ENCODE data around the gene FAM193A.

Gene FAM193A

DNA sequence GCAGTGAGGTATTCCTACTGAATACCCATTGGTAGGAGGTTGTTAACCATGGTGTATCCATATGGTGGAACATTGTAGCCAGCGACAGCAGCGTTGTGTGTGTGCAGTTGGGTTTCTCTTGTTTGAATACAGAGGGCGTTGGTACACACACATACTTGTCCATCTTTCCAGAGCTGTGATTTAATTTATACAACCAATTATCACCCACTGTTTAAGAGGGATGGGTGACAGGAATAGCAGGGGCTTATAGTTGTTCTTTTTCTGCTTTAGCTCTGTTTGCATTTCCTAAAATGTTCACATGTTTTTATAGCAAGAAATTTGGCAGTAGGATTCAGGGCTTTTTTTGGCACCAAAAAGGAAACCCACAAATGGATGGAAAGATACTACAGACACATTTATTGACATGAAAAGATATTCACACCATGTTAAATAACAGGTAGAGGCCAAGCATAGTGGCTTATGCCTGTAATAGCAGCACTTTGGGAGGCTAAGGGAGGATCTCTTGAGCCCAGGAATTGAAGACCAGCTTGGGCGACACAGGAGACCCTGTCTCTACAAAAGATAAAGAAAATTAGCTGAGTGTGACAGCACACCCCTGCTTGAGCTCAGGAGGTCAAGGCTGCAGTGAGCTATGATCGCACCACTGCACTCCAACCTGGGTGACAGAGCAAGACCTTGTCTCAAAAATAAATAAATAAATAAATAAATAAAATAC is 159.1 kb downstream of the FAM193A start:
- Histone ChIP-seq H3K9me3 (no peaks in the 10 kb centered on the region), H3K27me3 (ENCODE audit: low read depth) (no peaks in the 10 kb centered on the region), H3K36me3 (replicated peaks) (peaks cover 91% of the 10 kb centered on the region), H3K4me1 (no peaks in the 10 kb centered on the region), H3K4me3 (no peak overlapping the region)
- DNase-seq (ENCODE audit: low spot score in 2 of 2): no peak
- in situ Hi-C loops (cut with MboI; ENCODE audit: low sequenced_read_pairs): no loop called here

DNA sequence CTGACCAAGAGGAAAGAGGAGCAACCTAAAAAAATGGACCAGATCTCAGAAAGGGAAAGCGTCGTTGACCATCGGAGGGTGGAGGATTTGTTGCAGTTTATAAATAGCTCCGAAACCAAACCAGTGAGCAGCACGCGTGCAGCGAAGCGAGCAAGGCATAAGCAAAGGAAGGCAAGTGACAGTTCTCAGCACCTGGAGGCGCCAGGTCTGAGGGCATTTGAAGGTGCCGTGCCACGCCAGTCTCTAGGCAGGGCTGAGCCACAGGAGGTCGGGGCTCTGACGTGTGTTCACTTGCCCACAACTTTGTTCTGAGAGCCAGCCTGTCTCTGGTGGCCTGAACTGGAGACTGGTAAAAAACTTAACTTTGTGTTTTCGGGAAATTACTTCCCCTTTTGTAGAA is 160.0 kb downstream of the FAM193A start:
- H3K9me3 ChIP-seq: no peaks in the 10 kb centered on the region
- H3K4me3 ChIP-seq: no peak overlapping the region
- peaks cover 85% of the 10 kb centered on the region for H3K36me3 ChIP-seq (replicated peaks)
- in situ Hi-C loops (cut with MboI; ENCODE audit: low sequenced_read_pairs): no loop called here
- no peaks in the 10 kb centered on the region for H3K4me1 ChIP-seq
- no peaks in the 10 kb centered on the region for H3K27me3 ChIP-seq (ENCODE audit: low read depth)
- DNase-seq (ENCODE audit: low spot score in 2 of 2): no peak

DNA sequence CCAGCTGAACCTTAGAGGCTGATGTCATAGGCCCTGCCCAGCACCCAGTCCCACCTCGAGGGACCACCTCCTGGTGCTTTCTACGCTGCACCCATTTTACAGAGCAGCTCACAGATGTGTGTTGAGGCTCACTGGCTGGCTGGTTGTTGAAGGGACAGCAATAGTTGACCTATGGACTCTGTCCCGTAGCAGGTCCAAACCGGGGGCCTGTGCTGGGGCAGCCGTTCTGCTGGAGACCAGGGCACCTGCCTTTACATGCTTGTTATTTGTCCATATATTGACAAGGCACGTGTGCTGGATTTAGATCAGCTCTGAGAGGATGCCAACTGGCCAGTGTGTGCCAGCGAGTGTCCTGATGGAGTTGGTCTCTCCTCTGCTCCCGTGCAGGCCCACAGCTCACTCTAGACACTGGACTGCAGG is 161.6 kb downstream of the FAM193A start:
- DNase-seq (ENCODE audit: low spot score in 2 of 2): no peak
- Histone ChIP-seq H3K4me3 (no peak overlapping the region), H3K4me1 (no peaks in the 10 kb centered on the region), H3K36me3 (replicated peaks) (peaks cover 87% of the 10 kb centered on the region), H3K27me3 (ENCODE audit: low read depth) (no peaks in the 10 kb centered on the region), H3K9me3 (no peaks in the 10 kb centered on the region)
- in situ Hi-C loops (cut with MboI; ENCODE audit: low sequenced_read_pairs): no loop called here

DNA sequence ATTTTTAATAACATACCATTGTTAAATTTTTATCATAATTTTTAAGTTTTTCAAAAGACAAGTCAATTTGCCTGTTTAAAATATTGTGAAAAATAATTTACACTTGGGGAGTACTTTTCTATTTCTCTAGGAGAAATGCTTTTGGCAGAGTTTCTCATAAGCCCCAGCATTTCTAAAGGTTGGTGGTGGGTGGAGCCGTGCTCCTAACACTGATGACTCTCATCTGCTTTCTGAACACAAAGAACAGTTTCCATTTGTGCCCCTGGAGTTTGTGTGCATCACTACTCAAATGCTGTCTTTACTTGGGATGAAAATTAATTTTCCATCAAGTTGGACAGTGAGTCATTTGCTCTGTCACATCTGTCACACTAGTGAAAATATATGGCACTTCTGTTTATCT is 162.1 kb downstream of the FAM193A start:
- Histone ChIP-seq H3K36me3 (replicated peaks) (peaks cover 90% of the 10 kb centered on the region), H3K4me3 (no peak overlapping the region), H3K9me3 (no peaks in the 10 kb centered on the region), H3K4me1 (no peaks in the 10 kb centered on the region), H3K27me3 (ENCODE audit: low read depth) (no peaks in the 10 kb centered on the region)
- no peak for DNase-seq (ENCODE audit: low spot score in 2 of 2)
- in situ Hi-C loops (cut with MboI; ENCODE audit: low sequenced_read_pairs): no loop called here

DNA sequence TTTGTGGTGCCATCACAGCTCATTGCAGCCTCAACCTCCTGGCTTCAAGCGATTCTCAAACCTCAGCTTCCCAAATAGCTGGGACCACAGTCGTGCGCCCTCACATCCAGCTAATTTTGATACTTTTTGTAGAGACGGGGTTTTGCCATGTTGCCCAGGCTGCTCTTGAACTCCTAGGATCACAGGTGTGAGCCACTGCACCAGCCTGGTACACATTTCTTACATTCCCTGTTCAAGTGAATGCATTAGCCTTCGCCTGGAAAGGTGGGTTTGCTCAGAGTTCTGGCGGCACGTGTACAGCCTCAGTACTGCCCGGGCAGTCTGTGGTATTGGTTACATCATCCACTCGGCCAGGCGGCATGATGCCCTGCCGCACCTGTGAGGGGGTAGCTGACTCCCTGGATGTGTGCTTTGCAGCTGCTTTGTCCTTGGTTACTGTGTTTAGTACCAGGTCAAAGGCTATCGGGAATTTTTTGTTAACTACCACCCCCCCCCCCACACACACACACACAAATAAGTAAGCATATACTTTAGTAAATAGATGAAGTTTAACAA is 162.6 kb downstream of the FAM193A start:
- in situ Hi-C loops (cut with MboI; ENCODE audit: low sequenced_read_pairs): no loop called here
- Histone ChIP-seq H3K27me3 (ENCODE audit: low read depth) (no peaks in the 10 kb centered on the region), H3K4me1 (no peaks in the 10 kb centered on the region), H3K36me3 (replicated peaks) (peaks cover 88% of the 10 kb centered on the region), H3K9me3 (no peaks in the 10 kb centered on the region), H3K4me3 (no peak overlapping the region)
- DNase-seq (ENCODE audit: low spot score in 2 of 2): no peak

DNA sequence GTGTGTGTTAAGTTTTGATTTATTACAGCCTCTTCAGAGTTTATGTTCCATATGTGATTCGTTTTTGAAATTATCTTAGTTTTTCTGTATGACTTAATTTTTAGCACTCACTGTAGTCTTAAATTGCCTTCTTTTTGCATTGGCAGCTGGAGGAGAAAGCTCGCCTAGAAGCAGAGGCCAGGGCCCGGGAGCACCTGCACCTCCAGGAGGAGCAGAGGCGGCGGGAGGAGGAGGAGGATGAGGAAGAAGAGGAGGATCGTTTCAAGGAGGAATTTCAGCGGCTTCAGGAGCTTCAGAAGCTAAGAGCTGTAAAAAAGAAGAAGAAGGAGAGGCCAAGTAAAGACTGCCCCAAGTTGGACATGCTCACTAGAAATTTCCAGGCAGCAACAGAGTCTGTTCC is 163.1 kb downstream of the FAM193A start:
- H3K36me3 ChIP-seq (replicated peaks): peaks cover 84% of the 10 kb centered on the region

DNA sequence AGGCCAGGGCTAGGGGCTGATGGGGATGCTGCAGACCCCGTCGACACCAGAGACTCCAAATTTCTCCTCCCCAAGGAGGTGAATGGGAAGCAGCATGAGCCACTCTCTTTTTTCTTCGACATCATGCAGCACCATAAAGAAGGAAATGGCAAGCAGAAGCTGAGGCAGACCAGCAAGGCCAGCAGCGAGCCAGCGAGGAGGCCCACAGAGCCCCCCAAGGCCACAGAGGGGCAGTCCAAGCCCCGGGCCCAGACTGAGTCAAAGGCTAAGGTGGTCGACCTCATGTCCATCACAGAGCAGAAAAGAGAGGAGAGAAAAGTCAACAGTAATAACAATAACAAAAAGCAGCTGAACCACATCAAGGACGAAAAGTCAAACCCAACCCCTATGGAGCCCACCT is 163.6 kb downstream of the FAM193A start:
- H3K4me1 ChIP-seq: no peaks in the 10 kb centered on the region
- in situ Hi-C loops (cut with MboI; ENCODE audit: low sequenced_read_pairs): no loop called here
- peaks cover 80% of the 10 kb centered on the region for H3K36me3 ChIP-seq (replicated peaks)
- no peaks in the 10 kb centered on the region for H3K9me3 ChIP-seq
- no peak for DNase-seq (ENCODE audit: low spot score in 2 of 2)
- H3K27me3 ChIP-seq (ENCODE audit: low read depth): no peaks in the 10 kb centered on the region
- H3K4me3 ChIP-seq: no peak overlapping the region

More for the DNA sequence above, 163.1 kb downstream of the FAM193A start:
- no peak for DNase-seq (ENCODE audit: low spot score in 2 of 2)
- Histone ChIP-seq H3K9me3 (no peaks in the 10 kb centered on the region), H3K4me3 (no peak overlapping the region), H3K4me1 (no peaks in the 10 kb centered on the region), H3K27me3 (ENCODE audit: low read depth) (no peaks in the 10 kb centered on the region)
- in situ Hi-C loops (cut with MboI; ENCODE audit: low sequenced_read_pairs): no loop called here

DNA sequence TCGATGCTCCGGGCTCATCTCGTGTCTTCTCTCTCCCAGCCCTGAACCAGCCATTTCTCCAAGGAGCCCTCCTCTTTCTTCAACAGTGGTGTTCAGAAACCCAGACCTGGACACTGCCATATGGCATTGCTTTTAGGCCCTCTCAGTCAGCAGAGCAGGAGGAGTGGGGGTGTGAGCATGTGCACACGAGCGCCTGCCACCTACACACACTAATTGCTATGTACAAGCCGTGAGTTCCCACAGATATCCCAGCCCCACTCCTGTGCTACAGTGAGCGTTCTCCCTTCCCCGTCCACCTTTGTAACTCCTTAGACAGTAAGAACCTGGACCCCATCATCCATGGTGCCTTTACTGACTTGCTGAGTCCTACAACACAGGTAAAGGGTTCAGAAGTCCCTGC is 165.9 kb downstream of the FAM193A start:
- peaks cover 64% of the 10 kb centered on the region for H3K36me3 ChIP-seq (replicated peaks)
- in situ Hi-C loops (cut with MboI; ENCODE audit: low sequenced_read_pairs): no loop called here
- no peaks in the 10 kb centered on the region for H3K27me3 ChIP-seq (ENCODE audit: low read depth)
- H3K9me3 ChIP-seq: no peaks in the 10 kb centered on the region
- no peak for DNase-seq (ENCODE audit: low spot score in 2 of 2)
- no peak overlapping the region for H3K4me3 ChIP-seq
- no peaks in the 10 kb centered on the region for H3K4me1 ChIP-seq

DNA sequence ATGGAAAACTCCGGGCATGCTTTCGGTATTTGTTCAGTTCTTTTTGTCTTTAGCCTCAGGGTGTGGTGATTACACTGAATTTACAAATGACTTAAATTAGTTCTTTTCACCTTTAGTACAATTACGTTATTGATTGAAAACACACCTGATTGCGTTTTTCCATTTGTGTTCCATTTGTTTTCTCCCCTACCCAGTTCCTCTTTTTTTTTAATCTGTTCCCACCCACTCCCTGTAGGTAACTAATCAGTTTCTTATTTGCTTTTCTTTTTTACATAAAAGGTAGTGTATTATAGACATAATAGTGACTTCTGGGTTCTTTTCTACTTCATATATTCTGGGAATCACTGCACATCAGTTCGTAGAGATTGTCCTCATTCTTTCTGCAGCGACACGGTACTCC is 166.3 kb downstream of the FAM193A start:
- in situ Hi-C loops (cut with MboI; ENCODE audit: low sequenced_read_pairs): no loop called here
- Histone ChIP-seq H3K9me3 (no peaks in the 10 kb centered on the region), H3K36me3 (replicated peaks) (peaks cover 61% of the 10 kb centered on the region), H3K27me3 (ENCODE audit: low read depth) (no peaks in the 10 kb centered on the region), H3K4me3 (no peak overlapping the region), H3K4me1 (no peaks in the 10 kb centered on the region)
- no peak for DNase-seq (ENCODE audit: low spot score in 2 of 2)

DNA sequence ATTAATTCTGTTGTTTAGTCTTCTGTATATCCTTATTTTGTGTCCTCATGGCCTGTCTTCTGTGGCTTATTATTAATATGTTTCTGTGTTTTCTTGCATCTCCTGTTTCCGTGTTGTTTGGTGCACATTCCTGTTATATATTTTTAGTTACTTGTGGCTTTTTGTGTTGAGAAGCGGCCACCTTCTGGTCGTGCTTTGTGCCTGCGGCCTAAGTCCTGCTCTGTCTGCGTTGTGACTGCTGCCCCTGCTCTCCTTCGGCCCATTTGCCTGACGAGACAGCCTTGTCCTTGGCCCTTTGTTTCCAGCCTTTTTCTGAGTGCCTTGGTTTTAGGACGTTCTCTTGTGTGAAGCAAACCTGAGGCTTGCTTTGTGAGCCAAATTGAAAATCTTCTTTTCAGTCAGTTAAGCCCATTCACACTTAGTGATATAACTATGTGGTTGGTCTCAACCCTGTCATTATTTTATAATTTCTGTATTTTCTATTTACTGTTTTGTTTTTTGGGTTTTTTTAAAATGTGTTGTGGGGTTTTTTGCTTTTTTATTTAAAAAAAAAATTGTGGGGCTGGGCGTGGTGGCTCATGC is 175.9 kb downstream of the FAM193A start:
- Histone ChIP-seq H3K27me3 (ENCODE audit: low read depth) (no peaks in the 10 kb centered on the region), H3K9me3 (no peaks in the 10 kb centered on the region), H3K4me3 (no peak overlapping the region), H3K36me3 (replicated peaks) (peaks cover 33% of the 10 kb centered on the region), H3K4me1 (peaks cover 5% of the 10 kb centered on the region)
- in situ Hi-C loops (cut with MboI; ENCODE audit: low sequenced_read_pairs): no loop called here
- peak; percentile 12 to 50 for DNase-seq (ENCODE audit: low spot score in 2 of 2)

DNA sequence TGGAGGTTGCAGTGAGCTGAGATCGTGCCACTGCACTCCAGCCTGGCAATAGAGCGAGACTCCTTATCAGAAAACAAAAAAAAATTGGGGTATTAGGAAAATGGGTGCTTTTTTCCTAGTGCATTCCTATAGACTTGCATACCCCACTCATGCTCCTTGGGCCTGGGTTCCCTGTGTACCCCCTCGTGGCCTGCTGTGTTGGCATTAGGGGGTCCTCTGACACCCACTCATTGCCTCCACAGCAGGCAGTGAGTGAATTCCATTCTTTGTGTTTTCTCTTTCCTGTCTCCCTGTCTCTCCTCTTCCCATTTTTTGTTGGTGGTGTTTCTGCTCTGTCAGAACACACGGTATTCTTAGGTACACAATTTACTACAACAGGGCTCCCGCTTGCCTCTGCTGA is 176.9 kb downstream of the FAM193A start:
- Histone ChIP-seq H3K36me3 (replicated peaks) (peaks cover 36% of the 10 kb centered on the region), H3K4me1 (peaks cover 5% of the 10 kb centered on the region), H3K9me3 (no peaks in the 10 kb centered on the region), H3K27me3 (ENCODE audit: low read depth) (no peaks in the 10 kb centered on the region), H3K4me3 (no peak overlapping the region)
- no peak for DNase-seq (ENCODE audit: low spot score in 2 of 2)
- in situ Hi-C loops (cut with MboI; ENCODE audit: low sequenced_read_pairs): no loop called here

DNA sequence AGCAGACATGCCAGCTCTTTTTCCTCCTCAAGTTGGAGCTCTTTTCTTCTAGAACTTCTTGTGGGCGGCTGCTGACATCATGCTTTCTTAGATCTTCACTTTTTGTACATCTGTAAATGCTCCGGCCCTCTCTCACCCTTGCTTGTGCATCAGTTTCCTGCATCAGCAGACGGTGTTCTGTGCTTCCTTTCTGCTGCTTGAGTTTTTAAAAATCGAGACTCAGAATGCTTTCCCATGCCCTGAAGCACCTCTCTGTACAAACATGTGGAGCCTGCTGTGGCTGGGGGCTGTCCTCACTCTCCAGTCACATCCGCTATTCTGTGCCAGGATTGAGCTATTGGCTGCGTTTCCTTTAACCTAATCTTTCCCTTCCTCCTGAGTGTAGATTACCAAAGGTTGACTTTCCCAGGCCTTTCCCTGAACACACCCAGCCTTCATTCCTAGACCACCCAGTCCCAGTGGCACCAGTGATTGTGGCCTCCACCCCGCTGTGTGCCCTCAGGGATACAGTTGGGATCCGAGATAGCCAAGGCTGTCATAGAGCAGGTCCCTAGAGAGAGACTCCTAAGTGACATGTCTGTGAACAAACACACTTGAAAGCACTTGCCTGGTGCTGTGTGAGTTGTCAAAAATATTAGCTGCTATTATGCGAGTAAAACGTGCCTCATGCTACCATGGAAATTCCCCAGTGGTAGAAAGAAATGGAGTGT is 177.8 kb downstream of the FAM193A start:
- DNase-seq (ENCODE audit: low spot score in 2 of 2): no peak
- no peaks in the 10 kb centered on the region for H3K27me3 ChIP-seq (ENCODE audit: low read depth)
- peaks cover 5% of the 10 kb centered on the region for H3K4me1 ChIP-seq
- peaks cover 45% of the 10 kb centered on the region for H3K36me3 ChIP-seq (replicated peaks)
- in situ Hi-C loops (cut with MboI; ENCODE audit: low sequenced_read_pairs): no loop called here
- no peak overlapping the region for H3K4me3 ChIP-seq
- H3K9me3 ChIP-seq: no peaks in the 10 kb centered on the region

DNA sequence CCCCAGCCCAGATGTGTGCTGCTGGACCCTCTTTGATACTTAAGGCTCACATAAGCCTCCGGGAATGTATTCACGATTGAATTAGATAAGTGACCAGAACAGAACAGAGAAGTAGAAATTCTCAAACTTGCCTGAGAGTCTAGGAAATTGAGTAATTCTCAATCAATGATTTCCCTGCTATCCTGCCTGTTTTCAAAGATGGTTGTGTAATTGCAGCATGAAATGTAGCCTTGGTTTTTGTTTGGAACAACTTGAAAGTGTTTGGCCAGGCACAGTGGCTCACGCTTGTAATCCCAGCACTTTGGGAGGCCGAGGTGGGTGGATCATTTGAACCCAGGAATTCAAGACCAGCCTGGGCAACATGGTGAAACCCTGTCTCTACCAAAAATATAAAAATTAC is 178.5 kb downstream of the FAM193A start:
- Histone ChIP-seq H3K36me3 (replicated peaks) (peaks cover 47% of the 10 kb centered on the region), H3K27me3 (ENCODE audit: low read depth) (no peaks in the 10 kb centered on the region), H3K9me3 (no peaks in the 10 kb centered on the region), H3K4me3 (no peak overlapping the region), H3K4me1 (peaks cover 5% of the 10 kb centered on the region)
- DNase-seq (ENCODE audit: low spot score in 2 of 2): no peak
- in situ Hi-C loops (cut with MboI; ENCODE audit: low sequenced_read_pairs): no loop called here

DNA sequence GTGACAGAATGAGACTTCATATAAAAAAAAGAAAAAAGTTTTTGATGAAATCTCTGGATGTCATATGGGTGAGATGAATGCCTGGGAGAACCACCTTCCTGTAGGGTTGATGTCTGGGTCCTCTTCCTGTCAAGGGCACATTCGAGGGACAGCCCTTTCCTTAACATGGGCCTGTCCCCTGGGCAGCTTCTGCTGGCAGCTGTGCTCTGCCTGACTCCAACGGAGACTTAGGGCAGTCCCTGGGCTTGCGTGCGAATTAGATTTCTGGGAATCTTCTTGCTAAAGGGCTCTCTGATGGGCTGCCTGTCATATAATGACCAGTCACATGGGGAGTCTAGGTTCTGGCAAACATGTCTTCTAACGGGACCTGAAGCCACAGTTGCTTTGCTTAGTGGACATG is 179.0 kb downstream of the FAM193A start:
- Histone ChIP-seq H3K9me3 (no peaks in the 10 kb centered on the region), H3K27me3 (ENCODE audit: low read depth) (no peaks in the 10 kb centered on the region), H3K36me3 (replicated peaks) (peaks cover 52% of the 10 kb centered on the region), H3K4me3 (no peak overlapping the region), H3K4me1 (peaks cover 5% of the 10 kb centered on the region)
- in situ Hi-C loops (cut with MboI; ENCODE audit: low sequenced_read_pairs): no loop called here
- DNase-seq (ENCODE audit: low spot score in 2 of 2): no peak
